GM18520 (cell line): Measurements from ENCODE around the gene AP4M1.

Source experiments
- ATAC-seq: cut with Tn5 transposase; IDR thresholded peaks from one replicate; pipeline ENCODE4 v1.9.1; 2021; ENCODE audit not compliant: unreplicated experiment

AP4M1 gene

GRCh38 chr7:100085515-100085914, 15.9 kb upstream of the AP4M1 start:
- ATAC-seq = no peak

- no peak for ATAC-seq
These were observed 14.2 kb upstream of the AP4M1 start for GRCh38 chr7:100087055-100087750.

GRCh38 chr7:100088095-100088620, 13.3 kb upstream of the AP4M1 start:
- no peak for ATAC-seq

GRCh38 chr7:100088621-100089457, 12.6 kb upstream of the AP4M1 start, which contains the start of gene COPS6:
Gene COPS6, plus strand, starts transcription at chr7:100088969. Its CDS starts 22 bp downstream, at chr7:100088991.
- ATAC-seq = no peak

GRCh38 chr7:100089458-100090196, 11.8 kb upstream of the AP4M1 start:
- no peak for ATAC-seq

GRCh38 chr7:100090527-100091410, 10.7 kb upstream of the AP4M1 start:
- no peak for ATAC-seq

- ATAC-seq = no peak
These were observed 9.8 kb upstream of the AP4M1 start for GRCh38 chr7:100091411-100092181.

- no peak for ATAC-seq
These were observed 8.4 kb upstream of the AP4M1 start for GRCh38 chr7:100093054-100093453.

GRCh38 chr7:100093498-100093897, 7.9 kb upstream of the AP4M1 start:
- ATAC-seq = no peak

- no peak for ATAC-seq
These were observed 7.4 kb upstream of the AP4M1 start for GRCh38 chr7:100093925-100094486.

- ATAC-seq = no peak
These were observed 6.2 kb upstream of the AP4M1 start for GRCh38 chr7:100095289-100095688.

- no peak for ATAC-seq
These were observed 5.7 kb upstream of the AP4M1 start for GRCh38 chr7:100095704-100096103.

GRCh38 chr7:100098913-100099312, 2.5 kb upstream of the AP4M1 start:
- ATAC-seq = no peak

- ATAC-seq = no peak
These were observed 2.0 kb upstream of the AP4M1 start for GRCh38 chr7:100099452-100099851.

- peak; percentile 65 for ATAC-seq
These were observed 925 bp upstream of the AP4M1 start for GRCh38 chr7:100100420-100101015.

GRCh38 chr7:100102950-100103840, 1.8 kb downstream of the AP4M1 start:
- ATAC-seq = no peak

GRCh38 chr7:100105534-100105933, 4.1 kb downstream of the AP4M1 start:
- no peak for ATAC-seq

- ATAC-seq = no peak
These were observed 5.2 kb downstream of the AP4M1 start for GRCh38 chr7:100106633-100107032.
